ENCODE measurements around the gene LILRA5.

GRCh38 chr19:54312011-54312410 lies 955 bp downstream of the LILRA5 start:
- TF ChIP-seq POLR2AphosphoS5 (IDR thresholded peaks at IDR 0.05; ENCODE audit: low read depth, low read length) (no peak), POLR2A (IDR thresholded peaks at IDR 0.05; ENCODE audit: borderline replicate concordance, extremely low read depth, insufficient read depth, insufficient read length) (no peak)
